GM18507 (cell line): ENCODE results near the gene XXYLT1.
"Not testable (repeated sequence)": the region's sequence is repeated elsewhere in the genome, so short reads cannot be mapped to it uniquely, and the experiment has no call there.

Experiments
- DNase-seq: peaks from one replicate; pipeline ENCODE4 v3.0.0; 2011; ENCODE audit warnings: low read depth; ENCODE audit not compliant: insufficient read length; ENCODE audit errors: extremely low spot score
- FAIRE-seq: peaks from 2 replicates; lab custom pipeline; 2011; peaks lifted over from hg19 to GRCh38; lab: Jason Lieb, UNC

The XXYLT1 gene

DNA sequence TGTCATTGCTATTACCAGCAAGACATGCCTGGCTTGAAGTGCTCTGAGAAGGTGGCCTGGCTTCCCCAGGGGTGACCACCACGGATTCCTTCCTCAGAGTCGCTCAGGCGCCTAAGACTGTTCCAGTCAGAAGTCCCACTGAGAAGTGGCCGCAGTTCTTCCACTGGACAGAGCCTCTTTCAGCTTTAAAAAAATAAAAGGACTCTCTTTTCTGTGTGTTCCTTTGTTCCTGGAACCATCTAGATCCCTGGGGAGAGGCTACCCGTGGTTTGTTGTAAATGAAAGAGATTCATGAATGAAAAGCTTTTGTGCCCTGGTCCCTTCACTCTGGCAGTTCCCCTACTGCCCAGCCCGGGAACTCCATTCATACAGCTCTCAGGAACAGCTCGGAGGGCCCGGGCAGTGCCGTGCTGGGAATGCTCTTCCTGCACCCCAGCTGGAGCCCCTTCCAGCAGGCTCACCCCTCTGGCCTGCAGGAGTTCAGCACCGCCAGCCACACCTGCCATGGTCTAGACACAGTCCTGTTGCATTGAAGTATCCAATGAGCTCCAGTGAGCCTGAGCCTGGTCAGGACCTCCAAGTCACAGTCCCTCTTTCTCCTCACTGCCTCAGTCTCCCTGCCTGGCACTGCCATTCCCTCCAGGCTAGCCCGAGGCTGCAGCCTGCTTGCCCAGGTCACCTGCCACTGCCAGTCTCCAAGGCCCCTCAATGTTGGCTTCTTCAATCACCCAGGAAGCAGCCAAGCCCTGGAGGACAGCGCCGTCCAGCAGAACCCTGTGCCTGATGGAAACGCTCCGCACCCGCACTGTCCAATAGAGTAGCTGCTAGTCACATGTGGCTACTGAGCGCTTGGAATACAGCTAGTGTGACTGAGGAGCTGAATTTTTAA lies 75.4 kb downstream of the XXYLT1 start:
- no peak for FAIRE-seq

DNA sequence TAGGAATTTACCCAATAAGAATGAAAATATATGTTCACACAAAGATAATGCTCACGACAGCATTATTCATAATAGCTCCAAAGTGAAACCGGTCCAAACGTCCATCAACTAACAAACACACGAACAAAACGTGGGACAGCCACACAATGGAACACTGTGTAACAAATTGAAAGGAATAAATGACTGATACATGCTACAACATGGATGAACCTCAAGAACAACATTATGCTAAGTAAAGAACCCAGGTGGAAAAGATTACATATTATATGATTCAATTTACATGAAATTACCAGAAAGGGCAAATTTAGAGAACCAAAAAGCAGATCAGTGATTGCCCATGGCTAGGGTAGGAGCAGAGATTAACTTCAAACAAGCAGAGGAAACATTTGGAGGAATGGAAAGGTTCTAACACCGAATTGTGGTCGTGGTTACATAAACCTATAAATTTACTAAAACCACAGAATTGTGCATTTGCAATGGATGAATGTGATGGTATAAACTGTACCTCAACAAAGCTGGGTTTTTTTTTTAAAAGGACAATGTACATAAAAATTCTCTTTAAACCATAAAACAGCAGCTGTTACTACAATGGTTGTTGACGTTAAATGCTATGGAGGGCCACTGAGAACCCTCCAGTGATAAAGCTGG lies 76.3 kb downstream of the XXYLT1 start:
- no peak for DNase-seq
- FAIRE-seq: no peak

More for the DNA sequence above, 75.4 kb downstream of the XXYLT1 start:
- DNase-seq: no peak

DNA sequence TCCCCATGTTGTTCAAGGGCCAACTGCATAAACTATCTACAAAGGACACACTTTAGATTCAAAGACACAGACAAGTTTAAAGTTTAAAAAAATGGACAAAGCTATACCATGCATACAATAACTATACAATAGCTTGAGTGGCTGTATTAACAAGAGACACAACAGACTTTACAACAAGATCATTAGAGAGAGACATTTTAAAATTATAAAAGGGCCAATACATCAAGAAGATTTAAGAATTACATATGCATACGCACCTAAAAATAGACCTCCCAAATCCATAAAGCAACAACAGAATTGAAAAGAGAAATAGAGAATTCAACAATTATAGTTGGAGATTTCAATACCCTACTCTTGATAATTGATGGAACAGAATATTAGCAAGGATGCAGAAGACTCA lies 79.4 kb downstream of the XXYLT1 start:
- FAIRE-seq (no peak), DNase-seq (no peak)

DNA sequence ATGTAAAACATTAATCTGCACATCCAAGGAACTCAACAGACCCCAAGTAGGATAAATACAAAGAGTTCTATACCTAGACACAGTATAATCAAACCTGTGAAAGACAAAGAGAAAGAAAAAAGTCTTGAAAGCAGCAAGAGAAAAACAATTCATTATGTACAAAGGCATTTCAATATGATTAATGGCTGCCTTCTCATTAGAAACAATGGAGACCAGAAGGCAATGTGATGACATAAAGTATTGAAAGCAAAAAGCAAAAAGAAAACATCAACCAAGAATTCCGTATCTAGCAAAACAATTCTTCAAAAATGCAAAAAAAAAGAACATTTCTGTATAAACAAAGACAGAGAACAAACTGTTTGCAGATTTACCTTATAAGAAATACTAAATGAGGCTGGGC lies 81.1 kb downstream of the XXYLT1 start:
- FAIRE-seq (no peak), DNase-seq (no peak)

DNA sequence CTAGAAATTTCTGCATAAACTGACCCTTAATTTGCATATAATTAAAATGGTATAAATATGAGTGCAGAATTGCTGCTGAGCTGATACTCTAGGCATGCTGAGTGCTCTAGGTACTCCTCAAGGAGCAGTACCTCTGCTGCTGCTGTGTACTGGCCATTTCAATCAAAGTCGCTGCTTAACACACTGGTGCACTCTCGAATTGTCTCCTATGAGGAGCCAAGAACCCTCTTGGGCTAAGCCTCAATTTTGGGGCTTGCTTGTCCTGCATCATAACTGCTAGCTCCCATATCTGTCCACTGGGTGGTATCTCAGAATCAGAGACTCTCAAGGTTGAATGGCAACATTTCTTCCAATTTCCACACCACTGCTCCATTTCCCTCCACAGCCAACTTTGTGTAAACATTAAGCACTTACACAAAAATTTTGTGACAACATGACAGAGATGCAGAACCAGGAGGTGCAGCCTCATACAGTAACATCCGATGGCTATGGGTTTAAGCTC lies 82.5 kb downstream of the XXYLT1 start:
- no peak for FAIRE-seq
- DNase-seq: no peak

DNA sequence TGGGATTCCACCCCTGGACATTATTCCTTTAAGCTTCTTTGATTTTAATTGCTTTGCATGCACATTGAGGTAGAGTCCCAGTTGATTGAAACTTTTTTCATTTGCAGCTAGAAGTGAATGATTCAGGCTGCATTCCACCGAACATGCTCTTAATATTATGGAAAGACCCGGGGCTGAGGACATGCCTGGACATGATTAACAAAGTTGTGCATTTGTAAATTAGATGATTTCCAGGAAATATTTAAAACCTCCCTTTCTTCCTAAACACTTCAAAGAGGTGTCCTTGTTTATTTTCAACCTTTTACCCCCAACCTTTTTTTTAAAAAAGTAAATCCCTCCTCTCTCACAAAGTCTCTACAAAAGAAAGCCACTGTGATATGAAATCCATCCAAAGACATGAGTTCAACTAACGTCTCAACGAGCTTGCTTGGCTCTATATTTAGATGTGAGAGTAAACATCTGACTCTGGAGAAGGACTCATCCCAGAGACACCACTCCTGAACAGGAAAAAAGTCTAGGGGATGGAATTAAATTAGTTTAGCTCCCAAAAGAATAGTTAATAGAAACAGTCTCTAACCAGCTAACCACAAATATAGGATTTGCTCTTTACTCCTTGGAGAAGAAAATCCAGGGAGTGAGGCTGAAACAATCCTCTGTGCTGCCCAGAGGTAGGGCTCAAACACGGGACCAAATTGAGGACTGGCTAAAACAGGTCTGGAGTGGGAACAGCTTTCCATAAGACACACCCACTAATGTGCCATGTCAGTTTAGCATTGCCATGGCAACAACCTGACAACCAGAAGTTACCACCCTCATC lies 83.1 kb downstream of the XXYLT1 start:
- FAIRE-seq (no peak), DNase-seq (no peak)

DNA sequence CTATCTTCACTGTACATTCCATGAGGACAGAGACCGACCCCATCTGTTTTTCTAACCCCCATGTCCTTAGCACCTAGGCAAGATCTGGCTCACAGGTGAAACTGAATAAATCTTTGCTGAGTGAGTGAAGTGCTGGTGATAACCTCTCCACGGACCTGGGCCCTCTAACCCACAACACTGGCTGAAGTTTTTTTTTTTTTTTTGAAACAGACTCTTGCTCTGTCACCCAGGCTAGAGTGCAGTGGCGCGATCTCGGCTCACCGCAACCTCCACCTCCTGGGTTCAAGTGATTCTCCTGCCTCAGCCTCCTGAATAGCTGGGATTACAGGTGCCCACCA lies 84.3 kb downstream of the XXYLT1 start:
- not testable (repeated sequence) for DNase-seq, FAIRE-seq

DNA sequence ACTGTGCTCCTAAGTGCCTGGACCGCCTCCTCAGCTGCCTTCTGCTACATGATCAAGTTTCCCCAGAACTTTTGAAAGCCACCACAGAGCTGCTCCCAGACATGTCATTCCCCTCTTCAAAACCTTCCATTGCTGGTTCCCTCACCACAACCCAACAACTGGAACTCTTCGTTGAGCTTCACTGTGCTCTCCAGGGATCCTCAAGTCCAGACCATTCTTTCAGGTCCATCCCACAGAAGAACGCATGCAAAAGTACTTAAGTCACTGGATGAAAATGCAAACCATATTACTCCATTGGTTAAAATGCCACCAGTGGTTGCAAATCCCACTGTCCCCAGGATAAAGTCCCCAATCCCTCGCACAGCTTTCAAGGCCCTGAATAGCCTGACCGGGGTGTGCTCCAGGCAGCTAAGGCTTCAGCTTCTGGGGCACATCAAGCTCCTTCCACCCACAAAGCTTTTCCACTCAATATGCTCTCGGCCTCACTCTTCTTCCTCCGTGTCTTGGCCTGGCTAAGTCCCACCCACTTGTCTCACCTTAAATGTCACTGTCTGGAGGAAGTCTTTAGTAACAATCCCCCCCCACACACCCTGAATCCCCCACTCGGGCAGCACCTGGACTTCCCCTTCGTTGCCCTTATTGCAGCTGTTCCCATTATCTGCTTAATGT lies 84.8 kb downstream of the XXYLT1 start:
- FAIRE-seq (no peak), DNase-seq (no peak)

DNA sequence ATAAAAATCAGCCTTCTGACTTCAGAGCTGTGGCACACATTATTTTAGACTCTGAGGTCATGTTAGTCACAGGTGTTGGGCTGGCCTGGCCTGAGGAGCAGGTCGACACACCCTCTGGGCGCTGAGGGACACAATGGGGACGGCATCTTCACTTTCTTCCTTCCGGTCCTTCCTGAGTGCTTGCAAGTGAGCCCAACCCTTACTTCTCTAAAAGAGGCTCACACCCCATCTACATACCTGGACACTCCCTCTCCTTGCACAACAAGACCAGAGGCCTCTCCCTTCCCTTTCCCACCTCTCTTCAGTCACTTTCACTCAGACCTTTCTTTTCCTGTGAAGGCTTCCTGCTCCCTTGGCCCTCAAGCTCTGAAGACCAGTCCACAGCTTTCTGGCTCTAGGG lies 85.4 kb downstream of the XXYLT1 start:
- DNase-seq: no peak
- no peak for FAIRE-seq

DNA sequence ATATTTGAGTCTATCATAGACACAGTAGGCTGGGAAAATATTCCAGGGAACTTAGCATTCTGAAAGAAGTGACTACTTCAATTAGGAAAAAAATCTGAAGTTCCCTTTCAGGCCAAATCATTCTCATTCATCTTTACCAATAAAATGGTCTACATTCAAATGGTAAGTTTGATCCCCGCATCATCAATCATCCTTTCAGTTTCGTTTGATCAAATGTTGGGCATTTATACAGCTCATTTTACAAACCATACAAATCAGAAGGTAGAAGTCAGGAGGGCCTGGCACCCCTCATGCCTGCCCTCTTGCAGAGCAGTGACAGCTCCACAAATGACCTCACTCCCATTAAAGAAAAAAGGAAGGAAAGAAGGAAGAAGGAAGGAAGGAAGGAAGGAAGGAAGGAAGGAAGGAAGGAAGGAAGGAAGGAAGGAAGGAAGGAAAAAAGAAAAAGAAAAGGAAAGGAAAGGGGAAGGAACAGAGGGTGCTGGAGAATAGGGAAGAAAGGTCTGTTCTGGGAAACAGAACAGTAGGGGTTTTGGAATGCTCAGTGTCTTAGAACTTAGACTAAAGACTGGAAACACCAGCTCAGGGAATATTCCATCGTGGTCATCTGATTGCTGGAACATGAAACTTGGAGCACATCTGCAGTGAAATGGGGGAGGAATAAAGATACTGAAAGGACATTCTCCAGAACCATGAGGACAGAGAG lies 86.1 kb downstream of the XXYLT1 start:
- FAIRE-seq: no peak
- no peak for DNase-seq

DNA sequence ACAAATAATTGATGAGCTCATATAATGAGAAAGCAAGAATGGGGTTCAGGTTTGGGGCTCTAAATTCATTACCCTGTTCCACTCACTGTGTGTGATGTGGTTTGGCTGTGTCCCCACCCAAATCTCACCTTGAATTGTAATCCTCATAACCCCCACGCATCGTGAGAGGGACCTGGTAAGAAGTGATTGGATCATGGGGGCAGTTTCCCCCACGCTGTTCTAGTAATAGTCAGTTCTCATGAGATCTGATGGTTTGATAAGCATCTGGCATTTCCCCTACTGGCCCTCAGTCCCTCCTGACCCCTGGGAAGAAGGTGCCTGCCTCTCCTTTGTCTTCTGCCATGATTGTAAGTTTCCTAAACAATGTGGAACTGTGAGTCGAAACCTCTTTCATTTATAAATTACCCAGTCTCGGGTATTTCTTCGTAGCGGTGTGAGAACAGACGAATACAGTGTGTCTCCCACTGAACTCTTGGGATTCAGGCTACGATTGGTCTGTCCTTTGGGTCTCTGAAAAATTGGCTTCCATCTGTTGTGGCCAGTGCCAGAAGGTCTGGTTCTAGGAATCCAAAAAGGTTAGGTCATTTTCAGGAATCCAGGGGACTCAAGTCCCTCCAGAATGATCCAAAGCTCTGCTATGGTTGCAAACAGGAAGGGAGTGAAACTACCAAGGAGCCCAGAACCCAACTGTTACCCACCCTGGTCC lies 87.7 kb downstream of the XXYLT1 start:
- DNase-seq (no peak), FAIRE-seq (no peak)

DNA sequence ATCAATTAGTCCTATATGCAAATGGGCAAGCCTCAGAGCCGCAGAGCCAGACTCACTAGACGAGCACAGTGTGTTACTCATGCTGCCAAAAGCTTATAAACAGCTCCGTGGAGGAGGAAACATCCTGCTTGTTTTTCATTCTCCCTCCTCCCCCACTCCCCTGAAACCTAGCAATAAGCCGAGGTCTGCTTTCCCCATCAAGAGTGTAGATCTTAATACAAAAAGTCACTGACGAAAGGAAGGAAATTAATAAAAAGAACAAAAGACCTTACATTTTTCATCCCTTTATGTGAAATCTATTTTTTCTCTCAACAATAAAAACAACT lies 88.5 kb downstream of the XXYLT1 start:
- DNase-seq: no peak
- FAIRE-seq: no peak

DNA sequence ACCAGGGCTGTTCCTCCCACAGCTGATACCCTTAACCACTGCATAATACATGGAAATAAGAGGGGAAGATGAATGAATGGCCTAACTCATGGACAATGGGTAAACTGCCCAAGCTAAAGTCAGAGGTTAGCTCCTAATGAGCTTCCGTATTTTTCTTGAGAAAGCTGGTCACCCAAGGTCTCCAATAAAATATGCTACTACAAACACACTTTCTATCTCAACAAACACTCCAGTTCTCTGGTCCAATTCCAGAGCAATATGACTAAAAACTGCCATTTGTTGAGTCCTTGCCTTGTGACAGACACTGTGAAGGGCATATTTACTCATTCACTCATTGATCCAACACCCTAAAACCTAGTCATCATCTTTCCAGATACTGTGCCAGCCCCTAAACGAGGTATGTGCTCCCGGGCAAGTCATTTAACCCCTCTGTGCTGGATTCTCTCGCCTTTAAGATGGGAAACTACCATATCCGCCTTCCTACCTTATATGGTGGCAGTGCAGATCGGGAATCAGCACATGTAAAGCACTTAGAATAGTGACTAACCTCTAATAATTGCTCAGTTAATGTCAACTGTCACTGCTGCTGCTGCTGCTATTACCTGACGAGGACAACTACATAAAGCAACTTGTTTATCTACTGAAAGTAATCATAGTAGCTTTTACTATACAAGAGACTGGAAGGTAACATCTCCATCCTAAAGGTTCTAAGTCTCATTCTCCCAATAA lies 89.1 kb downstream of the XXYLT1 start:
- FAIRE-seq: no peak
- DNase-seq: no peak

DNA sequence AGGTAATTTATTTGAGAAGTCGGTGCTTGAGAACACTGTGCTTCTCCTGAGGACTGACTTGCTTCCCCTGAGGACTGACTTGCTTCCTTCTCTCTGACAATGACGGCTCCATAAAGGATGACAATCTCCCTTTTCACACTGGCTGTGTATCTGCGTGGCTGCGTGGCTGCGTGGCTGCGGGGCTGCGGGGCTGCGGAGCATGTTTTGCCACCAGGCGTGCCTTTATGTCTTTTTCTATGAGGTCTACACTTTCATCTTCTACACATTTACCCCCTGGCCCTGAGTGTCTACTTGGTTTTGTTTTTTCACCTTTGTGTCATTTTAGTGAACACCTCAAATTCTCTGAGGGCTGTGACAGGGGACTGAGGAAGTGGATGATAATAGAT lies 89.9 kb downstream of the XXYLT1 start:
- no peak for DNase-seq
- FAIRE-seq: no peak

DNA sequence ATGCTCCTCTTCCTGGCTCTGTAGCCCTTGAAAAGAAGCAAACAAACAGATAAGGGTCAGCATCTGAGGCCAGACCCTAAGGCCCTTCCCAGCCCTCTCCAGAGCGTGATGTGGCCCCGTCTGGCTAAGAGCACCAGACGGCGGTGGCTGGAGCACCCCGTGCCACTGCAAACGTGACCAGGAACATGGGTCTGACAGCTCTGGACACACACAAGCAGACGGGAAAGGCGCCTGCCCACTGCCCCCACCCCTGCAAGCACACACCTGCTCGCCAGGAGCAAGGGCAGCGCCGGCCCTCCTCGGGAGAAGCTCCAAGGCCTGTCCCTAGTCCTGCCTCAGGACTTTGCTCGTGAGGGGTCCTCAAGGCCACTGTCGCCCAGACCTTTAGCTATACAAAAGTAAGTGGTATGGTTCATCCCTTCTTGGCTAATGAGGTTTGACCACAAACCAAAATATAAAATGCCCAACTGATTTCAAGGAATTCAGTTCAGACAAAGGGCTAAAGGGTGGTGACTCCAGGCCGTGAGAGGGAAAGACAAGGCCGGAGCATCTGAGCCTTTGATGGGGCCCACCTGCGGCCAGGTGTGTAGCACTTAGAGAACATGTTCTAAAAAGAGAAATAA lies 90.4 kb downstream of the XXYLT1 start:
- FAIRE-seq: no peak

DNA sequence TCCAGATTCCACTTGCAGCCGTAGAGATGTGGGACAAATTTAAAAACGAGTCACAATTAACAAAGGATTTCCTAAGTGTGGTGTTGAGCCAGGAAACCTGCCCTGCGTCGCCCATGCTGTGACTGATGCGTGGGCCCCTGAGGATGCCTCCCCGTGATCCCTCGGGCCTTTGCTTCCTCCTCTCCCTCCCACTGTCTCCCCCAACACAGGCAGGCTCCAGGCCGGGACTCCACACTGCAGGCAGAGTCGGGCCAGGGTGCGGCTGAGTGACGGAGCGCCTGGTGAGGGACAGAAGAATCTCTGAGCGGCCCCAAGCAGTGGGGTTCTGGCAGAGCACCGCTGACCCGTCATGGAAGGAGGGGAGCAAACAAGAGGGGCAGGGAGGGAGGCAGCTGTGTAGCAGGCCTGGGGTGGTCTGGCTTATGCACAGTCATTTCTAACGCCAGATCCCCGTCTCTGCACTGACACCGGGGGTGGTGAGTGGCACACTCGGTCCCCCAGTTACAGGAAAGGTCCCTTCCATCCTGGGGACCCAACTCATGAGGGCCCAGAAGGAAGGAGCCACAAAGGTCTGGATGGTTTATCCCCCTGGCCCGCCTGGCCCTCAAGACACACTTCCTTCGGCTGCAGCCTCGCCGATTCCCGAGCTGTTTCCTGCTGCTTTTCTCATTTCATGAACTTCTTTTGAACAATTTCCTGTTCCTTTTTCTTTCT lies 91.0 kb downstream of the XXYLT1 start:
- no peak for DNase-seq
- no peak for FAIRE-seq

More for the DNA sequence above, 90.4 kb downstream of the XXYLT1 start:
- no peak for DNase-seq
